ENCODE data around the gene ABCC11. TPM values are rescaled to one million over a fixed set of nuclear protein-coding genes. Genes with fewer than 3 reads are reported as not detected.

ABCC11 gene
- total and polyA plus RNA-seq, 2 of the 13 experiments (the other 11 are each of a cell fraction or from before 2014, with no cell fraction given) = 1.0 to 1.4 TPM

- TF ChIP-seq GABPA (IDR thresholded peaks at IDR 0.05; ENCODE audit: low read depth, low read length) = peak; percentile 70
- peak; percentile 96 for TF ChIP-seq GABPA (CRISPR knock-in tag; IDR thresholded peaks at IDR 0.05; ENCODE audit: low read depth)
- peak; percentile 74; the same call in 1 of the 2 replicates for TF ChIP-seq ZNF136 (CRISPR knock-in tag; IDR thresholded peaks at IDR 0.05; ENCODE audit: low read depth)
- TF ChIP-seq ZFP36L2 (CRISPR knock-in tag; IDR thresholded peaks at IDR 0.05) = no peak
- 0 out of 2 replicates have a peak, but pooled peaks have one; percentile 26 for TF ChIP-seq ZNF598 (CRISPR knock-in tag; IDR thresholded peaks at IDR 0.05; ENCODE audit: borderline replicate concordance)
- TF ChIP-seq PHF21A (CRISPR knock-in tag; IDR thresholded peaks at IDR 0.05) = peak; percentile 89
- no peak for TF ChIP-seq MAFK (conservative IDR thresholded peaks at IDR 0.05 in 1 of 2, IDR thresholded peaks at IDR 0.05 in 1 of 2; ENCODE audit: low read length in 2 of 2)
- no peak for TF ChIP-seq SNRNP70 (IDR thresholded peaks at IDR 0.05; ENCODE audit: low read depth, low read length)
- TF ChIP-seq ZBTB39 (CRISPR knock-in tag; IDR thresholded peaks at IDR 0.05) = no peak
- TF ChIP-seq RARG (CRISPR knock-in tag; IDR thresholded peaks at IDR 0.05; ENCODE audit: low read depth) = no peak
- no peak for TF ChIP-seq ZNF329 (CRISPR knock-in tag; IDR thresholded peaks at IDR 0.05; ENCODE audit: low read depth)
- no peak for TF ChIP-seq HOXA7 (CRISPR knock-in tag; IDR thresholded peaks at IDR 0.05)
- TF ChIP-seq ZNF772 (CRISPR knock-in tag; IDR thresholded peaks at IDR 0.05) = peak; percentile 54; the same call in 1 of the 2 replicates
- 0 out of 2 replicates have a peak, but pooled peaks have one; percentile 53 for TF ChIP-seq RBAK (CRISPR knock-in tag; IDR thresholded peaks at IDR 0.05)
- no peak for TF ChIP-seq NFRKB (IDR thresholded peaks at IDR 0.05)
- no peak for TF ChIP-seq ZSCAN30 (CRISPR knock-in tag; IDR thresholded peaks at IDR 0.05)
- TF ChIP-seq ZNF430 (CRISPR knock-in tag; IDR thresholded peaks at IDR 0.05) = peak; percentile 26; the same call in 1 of the 2 replicates
- TF ChIP-seq SNAPC2 (CRISPR knock-in tag; IDR thresholded peaks at IDR 0.05) = 0 out of 2 replicates have a peak, but pooled peaks have one; percentile 25
- TF ChIP-seq HNRNPH1 (optimal IDR thresholded peaks at IDR 0.05; ENCODE audit: low read depth, low read length) = no peak
- no peak for TF ChIP-seq NCOA1 (CRISPR knock-in tag; IDR thresholded peaks at IDR 0.05)
- TF ChIP-seq IRF9 (CRISPR knock-in tag; IDR thresholded peaks at IDR 0.05; ENCODE audit: borderline replicate concordance) = no peak
- no peak for TF ChIP-seq KAT7 (CRISPR knock-in tag; IDR thresholded peaks at IDR 0.05; ENCODE audit: borderline replicate concordance)
- no peak for TF ChIP-seq ZBTB3 (CRISPR knock-in tag; IDR thresholded peaks at IDR 0.05; ENCODE audit: borderline replicate concordance, low read depth)
- TF ChIP-seq PAWR (CRISPR knock-in tag; IDR thresholded peaks at IDR 0.05; ENCODE audit: borderline replicate concordance) = no peak
- no peak for TF ChIP-seq JUND (CRISPR knock-in tag; IDR thresholded peaks at IDR 0.05)
- no peak for TF ChIP-seq RBM39 (IDR thresholded peaks at IDR 0.05; ENCODE audit: low read depth, low read length, poor library complexity, severe bottlenecking)
- no peak for TF ChIP-seq KDM4B (CRISPR knock-in tag; IDR thresholded peaks at IDR 0.05)
- TF ChIP-seq TAF15 (IDR thresholded peaks at IDR 0.05; ENCODE audit: low read depth, low read length, poor library complexity, severe bottlenecking) = no peak
- TF ChIP-seq ZNF614 (CRISPR knock-in tag; IDR thresholded peaks at IDR 0.05; ENCODE audit: borderline replicate concordance) = no peak
- peak; percentile 78; the same call in 1 of the 2 replicates for TF ChIP-seq YEATS2 (CRISPR knock-in tag; IDR thresholded peaks at IDR 0.05; ENCODE audit: borderline replicate concordance)
- TF ChIP-seq ZNF501 (CRISPR knock-in tag; IDR thresholded peaks at IDR 0.05) = peak; percentile 75
Measured at GRCh38 chr16:48235556-48236136, 11.7 kb downstream of the ABCC11 start (continued).

Measured in HepG2 (cell line).